NCI-H2107 treated with DMSO at 0.1 percent for 48 hours (cell line): ENCODE results near the gene AP4M1.
"Not testable (repeated sequence)": the region's sequence is repeated elsewhere in the genome, so short reads cannot be mapped to it uniquely, and the experiment has no call there.

Experiments
- DNase-seq: peaks from one replicate; lab custom pipeline; 2025; ENCODE audit not compliant: unreplicated experiment; lab: John Stamatoyannopoulos, UW

AP4M1 gene

DNA sequence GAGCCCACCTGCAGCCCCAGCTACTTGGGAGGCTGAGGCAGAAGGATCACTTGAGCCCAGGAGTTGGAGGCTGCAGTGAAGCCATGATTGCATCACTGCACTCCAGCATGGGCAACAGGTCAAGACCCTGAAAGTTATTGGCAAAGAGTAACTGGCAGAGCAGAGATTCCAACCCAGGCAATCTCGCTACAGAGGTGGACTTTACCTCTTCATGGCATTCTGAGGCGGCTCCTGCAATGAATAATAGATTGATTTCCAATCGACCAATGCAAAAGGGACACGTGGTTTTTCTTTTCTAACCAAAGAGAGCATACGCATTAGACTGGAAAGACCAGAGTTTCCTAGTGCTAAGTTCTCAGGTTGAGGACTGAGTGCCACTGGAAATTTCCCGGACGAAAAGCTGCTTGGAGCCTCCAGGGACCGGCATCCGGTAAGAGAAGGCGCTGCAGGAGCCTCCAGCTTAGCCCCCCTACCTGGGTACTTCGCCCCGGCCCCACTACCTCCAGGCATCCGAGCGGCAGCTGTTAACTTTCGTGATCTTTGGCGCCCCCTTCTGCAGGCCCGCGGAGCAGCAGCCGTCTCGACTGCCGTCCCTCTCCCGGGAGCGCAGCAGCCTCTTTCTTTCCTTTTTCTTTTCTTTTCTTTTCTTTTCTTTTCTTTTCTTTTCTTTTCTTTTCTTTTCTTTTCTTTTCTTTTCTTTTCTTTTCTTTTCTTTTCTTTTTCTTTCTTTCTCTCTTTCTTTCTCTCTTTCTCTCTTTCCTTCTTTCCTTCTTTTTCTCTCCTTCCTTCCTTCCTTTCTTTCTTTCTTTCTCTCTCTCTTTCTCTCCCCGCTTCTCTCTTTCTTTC is 29.4 kb downstream of the AP4M1 start:
- peak; percentile 66 for DNase-seq

- DNase-seq: no peak
Measured at GRCh38 chr7:100132126-100132525, 30.7 kb downstream of the AP4M1 start.

DNA sequence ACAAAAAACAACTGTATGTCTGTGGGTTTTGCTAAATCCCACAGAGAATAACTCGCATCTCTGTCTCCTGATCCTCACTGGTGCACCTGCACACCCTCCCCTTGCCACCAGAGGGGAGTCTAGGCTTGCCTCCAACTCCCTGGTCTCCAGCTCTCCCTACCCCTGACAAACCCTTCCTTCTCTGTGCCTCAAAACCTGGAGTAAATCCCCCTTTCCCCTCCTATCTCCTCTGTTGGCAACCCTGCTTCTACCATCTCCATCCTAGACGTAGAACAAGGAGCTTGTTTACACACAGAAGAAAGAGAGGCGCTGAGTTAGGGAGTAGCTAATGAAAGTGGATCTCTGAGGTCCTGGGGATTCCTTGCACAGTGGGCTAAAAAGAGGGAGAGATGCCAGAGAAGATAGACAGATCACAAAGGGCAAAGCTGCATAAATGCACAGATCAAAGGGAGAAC is 31.3 kb downstream of the AP4M1 start:
- peak; percentile 77 for DNase-seq

GRCh38 chr7:100137851-100138760 is 36.7 kb downstream of the AP4M1 start:
- DNase-seq: peak; percentile 65

DNA sequence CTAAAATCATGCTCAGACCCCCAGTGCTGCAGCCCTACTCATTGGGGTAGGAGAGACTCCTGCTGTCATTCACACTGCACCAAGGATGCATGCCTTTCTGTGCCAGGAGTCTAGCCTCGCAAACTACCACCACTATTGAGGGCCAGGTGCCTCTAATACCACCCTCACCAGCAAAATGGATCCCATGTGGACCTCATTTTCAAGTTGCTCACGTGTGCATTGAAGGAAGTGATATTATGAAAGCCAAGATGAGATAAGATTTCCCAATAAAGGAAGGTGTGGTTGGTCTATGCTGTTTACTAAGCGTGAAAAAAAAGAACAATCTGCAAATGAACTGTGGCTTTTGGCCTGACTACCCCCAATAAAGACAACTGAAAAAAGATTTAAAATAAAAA is 40.1 kb downstream of the AP4M1 start:
- no peak for DNase-seq

DNA sequence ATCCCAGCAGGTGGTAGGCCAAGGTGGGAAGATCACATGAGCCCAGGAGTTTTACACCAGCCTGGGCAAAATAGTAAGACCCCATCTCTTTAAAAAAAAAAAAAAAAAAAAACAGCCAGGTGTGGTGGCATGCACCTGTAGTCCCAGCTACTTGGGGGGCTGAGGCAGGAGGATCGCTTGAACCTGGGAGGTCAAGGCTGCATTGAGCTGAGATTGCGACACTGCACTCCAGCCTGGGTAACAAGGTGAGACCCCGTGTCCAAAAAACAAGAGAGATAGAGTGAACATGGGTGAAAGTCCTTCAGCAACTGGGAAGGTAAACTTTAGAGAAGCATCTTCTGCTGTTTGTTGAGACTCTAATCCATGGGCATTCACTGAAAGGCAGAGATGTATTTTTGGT is 41.0 kb downstream of the AP4M1 start:
- no peak for DNase-seq

- DNase-seq: not testable (repeated sequence)
Measured at GRCh38 chr7:100146350-100146749, 44.9 kb downstream of the AP4M1 start.

DNA sequence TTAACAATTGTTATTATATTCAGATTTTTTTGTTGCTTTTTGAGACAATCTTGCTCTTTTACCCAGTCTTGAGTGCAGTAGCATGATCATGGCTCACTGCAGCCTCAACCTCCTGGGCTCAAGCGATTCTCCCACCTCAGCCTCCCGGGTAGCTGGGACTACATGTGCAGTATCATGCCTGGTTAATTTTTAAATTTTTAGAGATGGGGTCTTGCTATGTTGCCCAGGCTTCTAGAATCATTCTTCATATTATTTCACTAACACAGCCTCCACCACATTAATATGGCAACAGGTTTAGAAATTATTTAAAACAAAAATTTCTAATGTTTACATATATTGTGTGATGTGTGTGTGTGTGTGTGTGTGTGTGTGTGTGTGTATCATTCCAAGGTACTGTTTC is 45.8 kb downstream of the AP4M1 start:
- DNase-seq: no peak

DNA sequence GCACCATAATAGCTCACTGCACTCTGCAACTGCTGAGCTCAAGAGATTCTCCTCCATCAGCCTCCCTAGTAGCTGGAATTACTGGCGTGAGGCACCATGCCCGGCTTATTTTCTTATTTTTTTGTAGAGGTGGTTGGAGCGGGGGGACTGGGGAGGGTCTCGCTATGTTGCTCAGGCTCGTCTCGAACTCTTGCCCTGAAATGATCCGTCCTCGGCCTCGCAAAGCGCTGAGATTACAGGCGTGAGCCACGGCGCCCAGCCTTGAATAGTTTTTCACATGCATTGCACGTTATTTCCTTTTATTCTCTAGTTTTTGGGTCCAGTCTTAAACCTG is 46.7 kb downstream of the AP4M1 start:
- no peak for DNase-seq

DNA sequence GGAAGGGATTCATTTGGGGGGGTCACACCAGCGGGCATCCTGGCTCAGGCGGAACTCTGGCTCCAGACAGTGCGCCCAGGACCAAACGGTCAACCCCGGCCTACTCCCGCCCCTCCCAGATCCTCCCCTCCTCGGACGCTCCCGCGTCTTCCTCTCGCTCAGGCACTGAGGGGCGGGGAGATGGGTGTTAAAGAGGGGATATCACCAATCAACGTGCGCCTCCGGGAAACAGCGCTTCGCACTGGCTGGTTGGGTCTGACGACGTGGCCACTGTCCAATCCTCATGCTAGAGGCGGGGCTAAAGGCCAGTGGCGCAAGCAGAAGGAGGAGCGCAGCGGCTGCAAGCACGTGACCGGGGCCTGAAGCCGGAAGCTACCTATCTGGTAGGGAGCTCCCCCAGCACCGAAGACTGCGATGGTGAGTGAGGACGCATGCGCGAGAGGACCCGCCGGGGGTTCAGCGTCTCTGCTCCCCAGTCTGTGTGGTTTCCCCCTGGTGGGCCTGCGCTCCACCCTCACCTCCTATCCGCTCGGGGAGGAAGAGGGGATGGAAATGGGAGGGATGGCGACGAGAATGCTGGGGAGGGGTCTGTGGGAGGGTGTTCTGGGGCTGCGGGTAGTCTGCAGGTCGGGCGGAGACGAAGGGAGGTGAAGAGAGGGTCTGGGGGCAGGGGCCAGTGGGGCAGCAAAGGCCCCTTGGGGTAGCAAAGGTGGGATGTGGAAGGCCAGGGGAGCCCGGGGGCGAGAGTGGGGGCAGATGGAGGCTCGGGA is 47.3 kb downstream of the AP4M1 start, which contains the start of gene LAMTOR4:
Gene LAMTOR4, plus strand, starts transcription at position 360 of the 770 bp plus-strand sequence. Its CDS starts 55 bp downstream, at position 415.
- peak; percentile 98 for DNase-seq

- no peak for DNase-seq
Measured at GRCh38 chr7:100152404-100152803, 51.0 kb downstream of the AP4M1 start.

DNA sequence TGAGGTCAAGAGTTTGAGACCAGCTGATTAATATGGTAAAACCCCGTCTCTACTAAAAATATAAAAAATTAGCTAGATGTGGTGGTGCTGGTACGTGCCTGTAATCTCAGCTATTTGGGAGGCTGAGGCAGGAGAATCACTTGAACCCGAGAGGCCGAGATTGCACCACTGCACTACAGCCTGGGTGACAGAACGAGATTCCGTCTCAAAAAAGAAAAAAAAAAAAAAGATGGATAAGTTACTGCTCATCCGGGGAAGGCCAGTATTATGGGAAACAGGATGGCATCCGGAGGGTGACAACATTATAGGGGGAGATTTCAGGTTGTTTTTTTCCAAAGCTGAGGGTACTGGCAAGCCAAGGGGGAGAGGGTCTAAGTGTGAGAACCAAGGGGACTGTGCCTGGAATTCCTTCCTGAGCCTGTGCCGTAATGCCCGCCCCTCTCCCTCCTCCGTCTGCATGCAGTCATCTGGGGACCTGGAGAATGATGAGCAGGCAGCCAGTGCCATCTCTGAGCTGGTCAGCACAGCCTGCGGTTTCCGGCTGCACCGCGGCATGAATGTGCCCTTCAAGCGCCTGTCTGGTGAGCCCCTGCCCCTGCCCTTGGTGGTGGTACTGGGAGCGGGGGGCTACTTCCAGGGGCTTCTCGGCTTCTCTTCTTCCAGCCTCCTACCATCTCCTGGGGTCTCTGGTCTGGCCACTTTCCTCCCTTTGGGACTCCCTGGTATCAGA is 51.7 kb downstream of the AP4M1 start:
- no peak for DNase-seq

DNA sequence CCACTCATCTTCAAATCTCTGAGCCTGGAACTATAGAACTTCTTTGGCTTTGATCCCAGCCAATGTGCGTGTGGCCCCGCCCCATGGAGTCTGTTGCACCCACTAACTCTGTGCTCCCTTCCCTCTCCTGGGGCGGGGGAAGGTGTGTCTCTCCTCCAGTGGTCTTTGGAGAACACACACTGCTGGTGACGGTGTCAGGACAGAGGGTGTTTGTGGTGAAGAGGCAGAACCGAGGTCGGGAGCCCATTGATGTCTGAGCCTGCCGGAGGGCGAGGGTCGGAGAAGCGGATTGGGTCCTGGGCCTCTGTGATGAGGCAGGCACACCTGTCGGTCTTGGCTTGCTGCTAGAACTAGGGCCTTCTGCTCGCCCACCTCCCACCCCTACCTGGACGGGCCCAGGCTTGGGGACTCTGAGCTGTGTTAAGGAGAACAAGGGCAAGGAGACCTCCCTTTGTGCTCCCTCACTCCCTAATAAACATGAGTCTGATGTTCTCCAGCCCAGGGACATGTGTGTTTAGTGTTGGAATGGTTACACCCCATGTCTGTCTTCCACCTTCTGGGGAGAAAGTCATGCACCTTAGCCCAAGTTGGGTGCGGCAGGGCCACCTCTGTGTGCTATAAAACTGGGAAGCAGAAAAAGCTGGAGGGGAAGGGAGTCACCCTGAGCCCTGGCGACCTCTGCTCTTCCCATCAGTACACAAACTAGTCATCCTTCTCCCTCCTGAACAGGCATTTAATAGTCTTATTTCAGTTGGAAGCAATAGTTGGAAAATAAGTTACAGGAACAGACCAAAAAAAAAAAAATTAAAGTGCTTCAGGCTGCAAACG is 52.5 kb downstream of the AP4M1 start:
- DNase-seq: no peak

DNA sequence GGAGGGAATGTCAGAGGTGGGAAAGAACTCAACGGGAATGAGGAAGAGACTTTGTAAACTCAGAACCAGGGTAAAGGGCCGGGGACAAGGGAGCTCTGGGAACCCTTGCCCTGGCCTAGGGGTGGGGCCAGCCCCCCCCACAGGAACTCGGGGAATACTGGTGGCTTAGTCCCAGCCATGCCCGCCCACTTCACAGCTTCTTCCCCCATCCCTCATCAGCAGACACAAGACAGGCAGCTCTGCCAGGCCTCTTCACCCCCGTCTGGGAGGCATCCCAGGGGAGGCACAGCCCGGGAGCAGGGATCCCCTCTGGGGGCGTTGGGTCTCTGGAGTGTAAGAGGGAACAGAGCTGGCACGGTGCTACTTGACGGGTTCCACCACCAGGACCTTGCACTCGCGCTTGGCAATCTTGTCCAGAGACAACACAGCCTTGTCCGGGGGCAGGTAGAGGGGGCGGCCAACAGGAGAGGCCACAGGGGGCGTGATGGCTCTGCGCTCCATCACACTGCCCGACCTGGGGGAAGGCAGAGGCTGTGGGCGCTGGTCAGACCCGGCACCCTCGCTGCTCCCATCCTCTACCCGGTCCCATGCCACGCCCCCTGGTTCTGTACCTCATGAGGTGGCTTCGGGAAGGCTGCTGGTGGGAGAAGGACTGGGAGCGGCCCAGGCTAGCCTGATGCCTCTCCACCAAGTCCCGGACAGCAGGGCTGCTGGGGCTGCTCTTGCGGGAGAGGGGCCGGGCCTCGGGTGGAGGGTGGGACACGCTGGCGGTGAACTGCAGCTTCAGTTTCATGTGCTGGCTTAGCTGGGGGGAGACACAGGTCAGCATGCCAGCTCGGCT is 53.4 kb downstream of the AP4M1 start:
- no peak for DNase-seq

GRCh38 chr7:100155553-100156317 is 54.3 kb downstream of the AP4M1 start:
- DNase-seq: no peak

DNA sequence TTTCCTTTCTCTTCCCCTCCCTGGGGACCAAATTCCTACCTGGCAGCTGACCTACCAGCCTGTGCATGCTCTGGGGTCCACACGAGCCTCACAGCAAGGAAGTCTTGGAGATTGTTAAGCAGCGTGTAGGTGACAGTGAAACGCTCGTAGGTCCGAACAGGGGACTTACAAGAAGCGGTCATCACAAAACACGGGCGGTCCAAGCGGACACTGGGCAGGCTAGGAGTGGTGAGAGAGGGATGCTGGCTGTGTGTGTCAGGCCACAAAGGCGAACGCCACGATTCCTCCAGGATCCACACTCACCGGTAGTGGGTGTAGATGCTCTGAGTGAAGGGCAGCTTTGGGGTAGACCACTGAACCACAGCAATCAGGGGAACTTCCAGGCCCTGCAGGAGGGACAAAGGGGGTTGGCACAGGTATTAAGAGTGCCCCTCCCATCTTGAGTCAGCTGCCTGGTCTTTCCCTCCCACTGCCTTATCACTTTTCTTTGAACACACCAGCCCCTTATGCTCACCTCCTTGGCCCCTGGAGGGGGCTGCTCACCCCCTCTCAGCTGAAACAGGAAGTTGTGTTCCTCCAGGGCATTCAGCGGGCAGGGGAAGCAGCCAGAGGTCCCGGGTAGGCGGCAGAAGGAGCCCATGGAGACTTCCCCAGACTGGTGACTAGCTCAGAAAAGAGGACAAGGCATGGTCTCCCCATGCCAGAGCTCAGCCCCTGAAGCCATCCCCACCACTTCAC is 55.1 kb downstream of the AP4M1 start:
- no peak for DNase-seq

DNA sequence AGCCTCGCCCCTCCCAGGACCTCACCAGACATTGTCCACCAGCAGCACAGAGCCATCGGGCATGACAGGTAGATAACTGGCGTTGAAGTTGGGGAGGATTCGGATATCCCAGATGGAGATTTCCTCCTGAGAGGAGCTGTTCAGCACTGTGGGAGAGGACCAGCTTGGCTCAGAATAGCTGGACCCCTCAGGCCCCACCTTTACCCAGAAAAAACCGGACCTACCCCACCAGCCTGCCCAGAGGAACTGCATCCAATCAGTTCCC is 55.6 kb downstream of the AP4M1 start:
- DNase-seq: no peak
